ENCODE measurements around the gene TMEM134.

TMEM134 gene

DNA sequence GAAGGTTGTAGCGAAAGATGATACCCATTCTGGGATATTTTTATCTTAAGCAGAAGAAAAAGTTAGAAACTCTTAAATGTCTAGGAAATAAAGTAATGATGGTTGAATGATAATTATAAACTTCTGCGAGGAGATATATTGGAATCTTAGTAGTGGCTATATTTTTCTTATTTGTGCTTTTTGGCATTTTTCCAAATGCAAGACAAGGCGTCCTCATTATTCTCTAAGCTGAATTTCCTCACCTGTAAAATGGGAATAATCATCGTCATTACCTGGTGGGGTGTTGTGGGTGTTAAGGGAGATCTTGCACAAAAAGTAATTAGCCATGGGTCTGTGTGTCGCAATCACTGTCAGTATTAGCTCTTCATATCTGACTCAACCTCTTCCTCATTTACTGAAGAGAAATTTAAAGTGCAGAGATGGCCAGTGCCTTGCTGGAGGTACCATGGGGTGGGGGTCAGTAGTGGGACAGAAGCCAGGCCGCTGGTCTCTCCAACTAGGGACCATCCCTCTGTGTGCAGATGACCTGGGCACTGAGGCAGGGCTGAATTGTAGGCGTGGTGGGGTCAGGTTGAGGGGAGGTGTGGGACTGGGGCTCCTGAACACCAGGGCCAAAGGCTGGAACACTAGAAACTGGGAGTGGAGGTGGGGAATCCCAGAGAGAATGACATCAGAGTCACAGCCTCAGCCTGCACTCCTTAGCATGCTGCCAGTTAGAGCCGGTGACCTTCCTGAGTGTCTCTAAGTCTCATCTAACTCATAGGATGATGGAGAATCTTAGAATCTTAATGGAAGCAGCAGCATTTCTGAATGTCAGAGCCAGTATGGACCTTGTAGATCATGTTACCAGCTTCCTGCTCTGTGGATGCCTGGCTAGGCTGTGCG lies 32.0 kb upstream of the TMEM134 start:
- DNase-seq: no peak

DNA sequence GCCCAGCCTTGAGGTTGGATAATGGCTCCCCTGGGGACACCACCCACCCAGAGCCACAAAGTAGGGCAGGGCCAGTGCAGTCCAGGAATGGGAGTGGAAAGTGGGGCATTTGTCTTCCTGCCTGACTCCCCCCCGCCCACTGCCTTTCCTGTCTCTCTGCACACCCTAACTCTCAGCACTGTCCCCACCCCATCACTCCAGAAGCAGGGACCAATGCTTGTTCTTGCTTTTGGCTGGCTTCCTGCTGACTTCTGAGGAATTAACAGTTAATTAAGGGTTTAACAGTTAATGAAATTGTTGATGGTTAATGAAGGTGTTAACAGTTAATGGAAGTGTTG lies 31.4 kb upstream of the TMEM134 start:
- DNase-seq: no peak

GRCh38 chr11:67499808-67500483 lies 30.9 kb upstream of the TMEM134 start:
- DNase-seq: no peak

DNA sequence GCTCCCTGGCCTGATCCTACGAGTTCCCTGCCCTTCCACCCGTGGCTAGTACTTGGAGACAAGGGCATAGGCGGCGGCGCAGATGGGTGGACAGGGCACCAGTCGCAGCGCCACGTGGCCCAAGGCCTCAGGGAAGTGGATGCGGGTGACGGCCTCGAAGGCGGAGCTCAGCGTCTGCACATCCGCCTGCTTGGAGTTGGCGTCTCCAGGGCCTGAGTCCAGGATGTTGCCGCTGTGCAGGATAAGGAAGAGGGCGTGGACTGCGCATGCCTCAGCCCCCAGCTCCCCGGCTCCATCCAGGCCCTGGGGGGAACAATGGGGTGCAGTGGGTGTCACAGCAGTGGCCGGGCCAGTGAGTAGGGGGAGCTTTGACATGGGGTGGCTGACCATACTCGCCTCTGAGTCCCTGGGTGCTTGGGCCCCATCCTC lies 29.5 kb upstream of the TMEM134 start:
- DNase-seq: no peak

GRCh38 chr11:67497656-67498291 lies 28.7 kb upstream of the TMEM134 start:
- no peak for DNase-seq

DNA sequence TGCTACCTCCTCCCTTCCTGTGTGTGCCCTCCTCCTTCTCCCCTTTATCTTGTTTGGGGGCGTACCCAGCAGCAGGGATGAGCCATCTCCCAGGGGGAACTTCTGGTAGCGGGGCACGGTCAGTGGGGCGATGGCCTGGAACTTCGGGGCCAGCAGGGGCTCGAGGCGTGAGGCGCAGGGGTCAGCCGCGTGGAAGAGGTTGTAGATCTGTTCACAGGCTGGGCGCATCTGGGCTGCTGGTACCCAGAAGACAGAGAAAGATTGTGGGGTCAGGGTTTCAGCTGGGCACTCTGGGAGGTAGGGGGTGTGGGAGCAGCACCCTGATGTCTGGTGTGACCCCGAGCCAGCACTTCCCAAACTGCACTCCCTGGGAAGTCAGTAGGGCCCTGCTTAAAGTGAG lies 27.1 kb upstream of the TMEM134 start:
- DNase-seq: no peak

GRCh38 chr11:67495234-67496005 lies 26.4 kb upstream of the TMEM134 start:
- no peak for DNase-seq

DNA sequence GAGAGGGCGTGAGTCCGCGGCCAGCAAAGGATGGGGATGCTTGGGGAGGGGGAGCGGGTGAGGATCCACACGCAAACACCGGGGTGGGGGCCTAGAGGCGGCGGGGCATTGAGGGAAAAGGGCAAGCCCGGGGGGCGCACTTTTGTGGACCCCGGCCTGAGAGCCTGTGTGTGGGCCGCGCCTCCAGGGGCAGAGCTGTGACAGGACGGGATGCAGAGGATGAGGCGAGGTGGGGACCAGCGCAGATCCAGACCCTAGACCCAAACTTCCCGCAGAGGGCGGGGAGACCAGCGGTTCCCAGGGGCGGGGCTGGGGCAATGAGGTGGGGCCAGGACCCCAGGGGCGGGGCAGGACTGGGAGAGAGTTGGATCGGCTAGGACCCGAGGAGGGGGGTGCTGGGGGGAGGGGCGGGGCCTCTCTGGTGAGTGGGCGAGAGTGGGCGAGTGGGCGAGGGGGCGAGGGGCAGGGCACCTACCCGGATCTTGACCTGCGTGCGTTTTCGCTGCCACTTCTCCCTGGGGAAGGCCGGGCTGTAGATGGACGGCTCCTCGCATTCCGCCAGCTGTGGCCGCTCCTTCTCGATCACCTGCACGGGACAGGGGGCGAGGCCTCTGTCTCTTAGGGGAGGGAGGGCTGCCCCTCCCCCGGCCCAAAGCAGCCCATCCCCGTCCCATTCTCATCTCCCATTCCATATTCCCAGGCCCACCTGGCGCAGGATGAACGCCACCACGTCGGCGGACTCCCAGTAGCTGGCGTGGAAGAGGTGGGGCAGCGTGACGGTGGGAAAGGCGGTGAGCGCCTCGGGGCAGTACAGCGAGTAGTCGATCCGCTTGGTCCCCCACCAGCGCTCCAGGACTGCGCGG lies 25.6 kb upstream of the TMEM134 start:
- no peak for DNase-seq

- no peak for DNase-seq
These were observed 24.7 kb upstream of the TMEM134 start for GRCh38 chr11:67493548-67494370.

- DNase-seq: no peak
These were observed 23.9 kb upstream of the TMEM134 start for GRCh38 chr11:67492801-67493547.

- DNase-seq: no peak
These were observed 23.1 kb upstream of the TMEM134 start for GRCh38 chr11:67492069-67492727.

- no peak for DNase-seq
These were observed 22.4 kb upstream of the TMEM134 start for GRCh38 chr11:67491276-67492068.

GRCh38 chr11:67490727-67491065 lies 21.6 kb upstream of the TMEM134 start:
- no peak for DNase-seq

DNA sequence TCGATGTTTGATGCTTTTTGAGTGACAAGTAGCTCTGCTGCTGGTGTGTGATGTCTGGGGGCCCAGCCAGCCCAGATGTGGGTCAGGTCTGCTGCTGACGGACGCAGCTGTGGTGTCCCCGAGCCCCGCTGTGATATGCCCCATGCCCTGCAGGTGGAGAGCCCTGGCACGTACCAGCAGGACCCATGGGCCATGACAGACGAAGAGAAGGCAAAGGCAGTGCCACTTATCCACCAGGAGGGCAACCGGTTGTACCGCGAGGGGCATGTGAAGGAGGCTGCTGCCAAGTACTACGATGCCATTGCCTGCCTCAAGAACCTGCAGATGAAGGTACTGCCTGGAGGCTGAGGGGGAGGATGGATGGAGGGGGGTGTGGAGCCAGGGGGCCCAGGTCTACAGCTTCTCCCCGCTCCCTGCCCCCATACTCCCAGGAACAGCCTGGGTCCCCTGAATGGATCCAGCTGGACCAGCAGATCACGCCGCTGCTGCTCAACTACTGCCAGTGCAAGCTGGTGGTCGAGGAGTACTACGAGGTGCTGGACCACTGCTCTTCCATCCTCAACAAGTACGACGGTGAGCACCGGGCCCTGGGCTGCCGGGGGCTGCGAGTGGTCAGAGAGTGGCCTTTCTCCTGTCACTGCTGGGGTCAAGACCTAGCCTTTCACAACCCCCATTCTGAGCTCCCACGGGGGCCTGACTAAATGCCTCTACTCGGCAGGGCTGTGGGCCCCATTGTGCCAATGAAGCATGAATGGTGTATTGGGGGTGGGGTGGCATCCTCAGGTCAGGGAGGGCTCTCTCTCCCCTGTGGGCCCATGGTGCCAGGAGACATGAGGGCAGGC lies 21.1 kb upstream of the TMEM134 start:
- DNase-seq: no peak

- DNase-seq: no peak
These were observed 20.3 kb upstream of the TMEM134 start for GRCh38 chr11:67489203-67489884.

DNA sequence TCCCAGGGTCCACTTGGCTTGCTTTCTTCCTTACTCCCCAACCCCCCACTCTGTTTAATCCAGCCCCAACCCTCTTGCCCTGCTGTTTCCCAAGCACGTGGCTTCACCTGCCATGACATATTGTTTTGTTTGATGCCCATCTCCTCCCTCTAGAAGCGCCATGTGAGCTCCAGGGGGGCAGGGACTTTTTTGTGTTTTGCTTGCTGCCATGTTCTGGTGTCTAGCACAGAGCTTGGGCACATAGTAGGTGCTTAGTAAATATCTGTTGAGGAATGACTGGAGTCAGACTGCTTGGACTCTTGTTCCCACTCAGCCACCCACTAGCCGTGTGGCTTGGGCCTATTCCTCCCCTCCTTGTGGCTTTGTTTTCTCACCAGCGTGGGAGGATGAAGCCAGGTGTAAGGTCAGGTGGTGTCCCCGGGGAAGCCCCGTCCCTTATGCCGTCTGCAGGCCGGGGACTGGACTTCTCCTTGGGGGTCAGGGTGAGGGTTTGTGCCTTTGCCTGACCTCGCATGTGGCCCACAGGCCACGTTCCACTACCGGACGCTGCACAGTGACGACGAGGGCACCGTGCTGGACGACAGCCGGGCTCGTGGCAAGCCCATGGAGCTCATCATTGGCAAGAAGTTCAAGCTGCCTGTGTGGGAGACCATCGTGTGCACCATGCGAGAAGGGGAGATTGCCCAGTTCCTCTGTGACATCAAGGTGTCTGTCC lies 17.6 kb upstream of the TMEM134 start:
- DNase-seq: no peak
